DMS53 treated with DMSO at 0.1 percent for 48 hours (cell line): Measurements from ENCODE around the gene NFATC1.

ENCODE experiments used
- DNase-seq: peaks from one replicate; lab custom pipeline; 2025; ENCODE audit not compliant: unreplicated experiment; lab: John Stamatoyannopoulos, UW

NFATC1 gene

GRCh38 chr18:79529296-79529695, 133.6 kb downstream of the NFATC1 start:
- no peak for DNase-seq

- DNase-seq: no peak
Observed at GRCh38 chr18:79529991-79530390, 134.3 kb downstream of the NFATC1 start.

- DNase-seq: no peak
Observed at GRCh38 chr18:79530821-79531220, 135.1 kb downstream of the NFATC1 start.

GRCh38 chr18:79531386-79531785, 135.7 kb downstream of the NFATC1 start:
- DNase-seq: no peak

- no peak for DNase-seq
Observed at GRCh38 chr18:79531926-79532312, 136.2 kb downstream of the NFATC1 start.

- no peak for DNase-seq
Observed at GRCh38 chr18:79532313-79533007, 136.7 kb downstream of the NFATC1 start.

- DNase-seq: no peak
Observed at GRCh38 chr18:79533146-79533545, 137.4 kb downstream of the NFATC1 start.

GRCh38 chr18:79533591-79533990, 137.9 kb downstream of the NFATC1 start:
- no peak for DNase-seq

- no peak for DNase-seq
Observed at GRCh38 chr18:79534356-79534755, 138.6 kb downstream of the NFATC1 start.

- no peak for DNase-seq
Observed at GRCh38 chr18:79537758-79538157, 142.0 kb downstream of the NFATC1 start.

- no peak for DNase-seq
Observed at GRCh38 chr18:79538635-79539034, 142.9 kb downstream of the NFATC1 start.

- no peak for DNase-seq
Observed at GRCh38 chr18:79540161-79540903, 144.6 kb downstream of the NFATC1 start.

GRCh38 chr18:79540904-79541282, 145.2 kb downstream of the NFATC1 start:
- no peak for DNase-seq

- DNase-seq: no peak
Observed at GRCh38 chr18:79542213-79542612, 146.5 kb downstream of the NFATC1 start.

- DNase-seq: no peak
Observed at GRCh38 chr18:79542876-79543750, 147.4 kb downstream of the NFATC1 start.

- DNase-seq: no peak
Observed at GRCh38 chr18:79543861-79544385, 148.2 kb downstream of the NFATC1 start.

GRCh38 chr18:79544386-79544963, 148.7 kb downstream of the NFATC1 start:
- no peak for DNase-seq

- no peak for DNase-seq
Observed at GRCh38 chr18:79545255-79545654, 149.5 kb downstream of the NFATC1 start.

GRCh38 chr18:79545736-79546171, 150.0 kb downstream of the NFATC1 start:
- no peak for DNase-seq

GRCh38 chr18:79546781-79547272, 151.1 kb downstream of the NFATC1 start:
- DNase-seq: no peak
